IMR-90 (cell line): Measurements from ENCODE around the gene USPL1. TPM values are rescaled to one million over a fixed set of nuclear protein-coding genes. Genes with fewer than 3 reads are reported as not detected.

Experiments
- ATAC-seq: fragments of 200-7000 bp; cut with Tn5 transposase; 2 replicates; pipeline ENCODE4 v1.9.1; 2020; ENCODE audit warnings: low read depth, mild to moderate bottlenecking, moderate library complexity
- BruUV-seq: library from RNA; stranded (reverse); fragments of 400-500 nt; replicated peaks from 2 replicates; lab custom pipeline; 2021; lab: Mats Ljungman, UMichigan
- CTCF ChIA-PET: fragments of 300-600 bp; formaldehyde crosslinking; extraction: SDS; loops from one replicate; lab custom pipeline; 2021; ENCODE audit warnings: antibody characterized with exemption; lab: Yijun Ruan, JAX
- POLR2A ChIA-PET: fragments of 300-600 bp; sonication (Branson Sonifier 250); formaldehyde crosslinking; loops from one replicate; lab custom pipeline; 2022; ENCODE audit warnings: antibody characterized with exemption; ENCODE audit not compliant: unreplicated experiment; lab: Charles Lee
- DNase-seq: peaks from one replicate; pipeline ENCODE4 v3.0.0; 2013
- H2AFZ ChIP-seq: replicated peaks from 2 replicates; pipeline ENCODE3; 2013; ENCODE audit warnings: low read length, mild to moderate bottlenecking; ENCODE audit not compliant: poor library complexity
- H2AK5ac ChIP-seq: 2 replicates; pipeline ENCODE4 v1.6.1; 2013; ENCODE audit warnings: low read depth, low read length, inconsistent platforms
- H2AK9ac ChIP-seq: replicated peaks from 2 replicates; pipeline ENCODE3; 2013; ENCODE audit warnings: mild to moderate bottlenecking, low read depth, low read length, moderate library complexity; ENCODE audit not compliant: poor library complexity
- H2BK120ac ChIP-seq: 2 replicates; pipeline ENCODE4 v1.6.1; 2013; ENCODE audit warnings: low read depth, low read length, inconsistent platforms
- H2BK15ac ChIP-seq: 3 replicates; pipeline ENCODE4 v1.6.1; 2013; ENCODE audit warnings: low read depth, low read length, inconsistent platforms
- H2BK20ac ChIP-seq: 2 replicates; pipeline ENCODE4 v1.6.1; 2013; ENCODE audit warnings: low read depth, mild to moderate bottlenecking, inconsistent platforms, low read length, moderate library complexity
- H2BK5ac ChIP-seq: 2 replicates; pipeline ENCODE4 v1.6.1; 2013; ENCODE audit warnings: mild to moderate bottlenecking, low read depth, low read length, inconsistent platforms; ENCODE audit not compliant: poor library complexity, severe bottlenecking
- H3K14ac ChIP-seq: replicated peaks from 2 replicates; pipeline ENCODE4 v1.6.1; 2013; ENCODE audit warnings: low read depth, low read length, inconsistent platforms
- H3K18ac ChIP-seq: 2 replicates; pipeline ENCODE4 v1.6.1; 2013; ENCODE audit warnings: low read depth, low read length, control low read depth
- H3K23ac ChIP-seq: 2 replicates; pipeline ENCODE4 v1.6.1; 2013; ENCODE audit warnings: low read depth, low read length, inconsistent platforms
- H3K27ac ChIP-seq: 2 replicates; pipeline ENCODE4 v1.5.1; 2013; ENCODE audit warnings: mild to moderate bottlenecking, control low read depth, low read length; ENCODE audit not compliant: insufficient read depth
- H3K27me3 ChIP-seq: 2 replicates; pipeline ENCODE4 v1.6.1; 2013; ENCODE audit warnings: low read length; ENCODE audit not compliant: control insufficient read depth, insufficient read depth
- H3K36me3 ChIP-seq: 2 replicates; pipeline ENCODE4 v1.6.1; 2013; ENCODE audit warnings: low read length, mixed read lengths; ENCODE audit not compliant: control insufficient read depth, insufficient read depth
- H3K4ac ChIP-seq: 2 replicates; pipeline ENCODE4 v1.6.1; 2013; ENCODE audit warnings: low read depth, low read length, inconsistent platforms
- H3K4me1 ChIP-seq: 2 replicates; pipeline ENCODE4 v1.6.1; 2013; ENCODE audit warnings: low read length, mixed read lengths; ENCODE audit not compliant: control insufficient read depth, insufficient read depth
- H3K4me2 ChIP-seq: 2 replicates; pipeline ENCODE4 v1.6.1; 2013; ENCODE audit warnings: low read depth, mild to moderate bottlenecking, control low read depth, low read length, moderate library complexity
- H3K4me3 ChIP-seq: 2 replicates; pipeline ENCODE4 v1.5.1; 2013; ENCODE audit warnings: low read depth, mild to moderate bottlenecking, control low read depth, low read length, moderate library complexity; ENCODE audit not compliant: insufficient read depth
- H3K56ac ChIP-seq: 2 replicates; pipeline ENCODE4 v1.6.1; 2013; ENCODE audit warnings: low read length, inconsistent platforms; ENCODE audit not compliant: insufficient read depth; ENCODE audit errors: extremely low read depth
- H3K79me1 ChIP-seq, 2 experiments: 2 replicates each; pipeline ENCODE4 v1.6.1; 2013; ENCODE audit warnings: low read length in 2 of 2, inconsistent platforms in 1 of 2, low read depth in 1 of 2
- H3K9ac ChIP-seq: 2 replicates; pipeline ENCODE4 v1.6.1; 2013; ENCODE audit warnings: low read depth, low read length, control low read depth
- H3K9me1 ChIP-seq: 2 replicates; pipeline ENCODE4 v1.6.1; 2013; ENCODE audit warnings: low read length, inconsistent platforms; ENCODE audit not compliant: insufficient read depth
- H3K9me3 ChIP-seq: 2 replicates; pipeline ENCODE4 v1.6.1; 2013; ENCODE audit warnings: low read length; ENCODE audit not compliant: control insufficient read depth, insufficient read depth
- H4K20me1 ChIP-seq: 2 replicates; pipeline ENCODE4 v1.6.1; 2013; ENCODE audit warnings: low read length, inconsistent platforms; ENCODE audit not compliant: insufficient read depth
- H4K5ac ChIP-seq: 2 replicates; pipeline ENCODE4 v1.6.1; 2013; ENCODE audit warnings: mild to moderate bottlenecking, low read depth, low read length, control low read depth
- H4K8ac ChIP-seq, 2 experiments: 2 replicates each; pipeline ENCODE4 v1.6.1; 2013; ENCODE audit warnings: low read depth in 2 of 2, low read length in 2 of 2, control low read depth in 1 of 2, inconsistent platforms in 1 of 2
- H4K91ac ChIP-seq: 2 replicates; pipeline ENCODE4 v1.6.1; 2013; ENCODE audit warnings: low read depth, low read length, inconsistent platforms; ENCODE audit not compliant: insufficient read depth
- BHLHE40 ChIP-seq: fragments of 150-350 bp; IDR thresholded peaks from 2 replicates; pipeline ENCODE4 v1.6.1; 2016; ENCODE audit warnings: mild to moderate bottlenecking, low read depth, low read length
- CEBPB ChIP-seq: IDR thresholded peaks from 2 replicates; pipeline ENCODE4 v1.6.1; 2012; ENCODE audit warnings: low read depth, low read length, improper control_type of control experiment
- CHD1 ChIP-seq: IDR thresholded peaks from 2 replicates; pipeline ENCODE4 v1.6.1; 2012; ENCODE audit warnings: low read depth, low read length, improper control_type of control experiment
- FOS ChIP-seq: fragments of 150-350 bp; IDR thresholded peaks from 2 replicates; pipeline ENCODE4 v1.6.1; 2016; ENCODE audit warnings: low read depth, low read length
- MAZ ChIP-seq: IDR thresholded peaks from 2 replicates; pipeline ENCODE4 v1.6.1; 2012; ENCODE audit warnings: low read depth, mild to moderate bottlenecking, low read length, improper control_type of control experiment, moderate library complexity, borderline replicate concordance
- NFE2L2 ChIP-seq: fragments of 150-350 bp; IDR thresholded peaks from 2 replicates; pipeline ENCODE4 v1.6.1; 2016; ENCODE audit warnings: low read depth, mild to moderate bottlenecking, low read length
- POLR2A ChIP-seq: IDR thresholded peaks from 2 replicates; pipeline ENCODE4 v1.6.1; 2012; ENCODE audit warnings: mild to moderate bottlenecking, low read depth, low read length
- RAD21 ChIP-seq: IDR thresholded peaks from 2 replicates; pipeline ENCODE4 v1.6.1; 2012; ENCODE audit warnings: low read length, improper control_type of control experiment
- RCOR1 ChIP-seq: IDR thresholded peaks from 2 replicates; pipeline ENCODE4 v1.6.1; 2012; ENCODE audit warnings: mild to moderate bottlenecking, low read length, improper control_type of control experiment; ENCODE audit not compliant: insufficient replicate concordance
- RFX5 ChIP-seq: IDR thresholded peaks from 2 replicates; pipeline ENCODE4 v1.8.0; 2012; ENCODE audit warnings: low read depth, mild to moderate bottlenecking, low read length, moderate library complexity
- SMC3 ChIP-seq: fragments of 150-350 bp; IDR thresholded peaks from 2 replicates; pipeline ENCODE4 v1.6.1; 2016; ENCODE audit warnings: low read depth, mild to moderate bottlenecking, antibody characterized with exemption, low read length, moderate library complexity
- USF2 ChIP-seq: fragments of 150-350 bp; IDR thresholded peaks from 2 replicates; pipeline ENCODE4 v1.6.1; 2017; ENCODE audit warnings: mild to moderate bottlenecking, antibody characterized with exemption, low read length, low read depth
- WGBS, 2 experiments: methylation state at CpG; one replicate each; pipeline versions ENCODE4 v1.1.5 to v1.1.7; 2013; ENCODE audit warnings: missing lambda C conversion rate in 2 of 2; ENCODE audit not compliant: insufficient read length in 1 of 2; ENCODE audit errors: extremely low coverage in 2 of 2; 5-methylcytosine and 5-hydroxymethylcytosine counted together
- dilution Hi-C: fragments of 300-500 bp; cut with HindIII; formaldehyde crosslinking; loops from one replicate; pipeline ENCODE4 v1.14.3; 2018; ENCODE audit warnings: low sequenced_read_pairs; ENCODE audit not compliant: unreplicated experiment
- in situ Hi-C: fragments of 300-500 bp; cut with MboI; formaldehyde crosslinking; loops from 3 replicates; pipeline ENCODE4 v1.14.3; 2019; ENCODE audit warnings: low sequenced_read_pairs, inconsistent platforms, mixed read lengths
- intact Hi-C: fragments of 100-400 bp; cut with micrococcal nuclease; formaldehyde crosslinking; loops from 2 replicates; pipeline ENCODE4 v1.10.0; 2022
- polyA plus RNA-seq, 3 experiments: library from polyadenylated mRNA; depleted of rRNA; stranded (reverse); fragments of >200 nt; gene quantifications; 2 replicates each; pipeline ENCODE4 v1.2.3, GENCODE V29; 2012; ENCODE audit warnings: low replicate concordance in 1 of 3
- total RNA-seq: library from RNA; depleted of rRNA; stranded (reverse); fragments of >200 nt; gene quantifications from 2 replicates; pipeline ENCODE4 v1.2.3, GENCODE V29; 2012
- TF ChIP-seq, protein P1 (sequence below): fragments of 150-350 bp; IDR thresholded peaks from 2 replicates; pipeline ENCODE4 v1.6.1; 2016; ENCODE audit warnings: low read depth, mild to moderate bottlenecking, low read length, moderate library complexity, borderline replicate concordance

USPL1 gene
- total and polyA plus RNA-seq, 2 of the 4 experiments (the other 2 are of a cell fraction): 12.1 to 15.4 TPM

DNA sequence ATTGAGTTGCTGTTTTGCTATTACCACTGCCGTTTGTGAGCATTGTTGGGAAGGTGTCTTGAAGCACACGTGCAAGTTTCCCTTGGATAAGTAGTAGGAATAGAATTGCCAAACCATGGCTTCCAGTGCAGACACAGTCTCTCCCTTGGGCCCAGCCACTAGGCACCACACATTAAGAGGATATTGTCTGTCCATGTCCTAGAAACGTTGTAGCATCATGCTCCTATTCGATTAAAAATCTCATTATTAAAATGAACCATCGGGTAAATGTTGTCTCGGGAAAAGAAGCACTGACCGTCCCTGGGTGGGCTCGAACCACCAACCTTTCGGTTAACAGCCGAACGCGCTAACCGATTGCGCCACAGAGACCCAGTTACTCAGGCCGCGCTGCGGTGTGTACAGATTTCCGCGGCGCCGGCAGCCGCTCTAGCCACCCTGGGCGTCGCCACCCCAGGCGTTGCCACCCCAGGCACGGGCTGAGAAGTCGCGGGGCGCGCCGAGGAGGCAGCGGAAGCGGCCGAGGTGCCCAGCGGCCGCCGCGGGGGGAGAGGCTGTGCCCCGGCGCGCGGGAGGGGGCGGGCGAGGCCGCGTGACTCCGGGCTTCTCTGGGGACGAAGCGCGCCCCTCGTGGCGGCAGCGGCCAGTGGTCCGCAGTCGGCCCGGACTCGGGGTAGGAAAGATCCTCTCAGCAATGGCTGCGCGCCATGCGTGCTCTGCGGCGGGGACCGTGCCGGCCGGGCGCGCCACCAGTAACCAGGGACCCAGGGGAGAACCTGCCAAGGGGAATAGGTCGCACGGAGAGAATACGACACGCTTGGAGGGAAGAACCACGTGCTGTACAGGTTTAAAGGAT, 56.2 kb downstream of the USPL1 start:
- Histone ChIP-seq H4K20me1 (no peaks in the 10 kb centered on the region), H3K18ac (peak overlapping the region; percentile 42), H3K36me3 (no peaks in the 10 kb centered on the region), H3K4me3 (peak overlapping the region; percentile 58), H4K5ac (peak overlapping the region; percentile 38), H3K9ac (peak overlapping the region; percentile 11), H3K9me1 (0 out of 2 replicates have a peak, but pooled peaks cover 3% of the 10 kb centered on the region), H3K56ac (peak overlapping the region; percentile 27), H4K91ac (peak overlapping the region; percentile 61), H4K8ac (peak overlapping the region; percentile 21 to 87; a peak in 3 of 4 replicates), H2AK9ac (peak overlapping the region; percentile 44), H2BK15ac (peak overlapping the region; percentile 39; the same call in 2 of the 3 replicates), H2BK5ac (peak overlapping the region; percentile 76), H3K27me3 (no peaks in the 10 kb centered on the region), H3K23ac (peak overlapping the region; percentile 31; the same call in 1 of the 2 replicates), H3K9me3 (no peaks in the 10 kb centered on the region), H2BK120ac (peak overlapping the region; percentile 93), H2AK5ac (peak overlapping the region; percentile 41; the same call in 1 of the 2 replicates), H3K4me1 (peaks cover 2% of the 10 kb centered on the region), H3K4me2 (peak overlapping the region; percentile 90), H3K27ac (peak overlapping the region; percentile 42), H2BK20ac (peak overlapping the region; percentile 77), H3K14ac (peak overlapping the region; percentile 87), H3K4ac (peak overlapping the region; percentile 77), H3K79me1 (no peaks in the 10 kb centered on the region), H2AFZ (peak overlapping the region; percentile 96)
- no TSS peak for BruUV-seq
- CTCF ChIA-PET: no interaction called here
- peak; percentile 91 for ATAC-seq
- WGBS, 2 experiments: 1% methylated on average over 48 of the region's 72 CpGs; no CpG with 5 or more reads in 1 of the 2 experiments
- DNase-seq: peak; percentile 89
- dilution Hi-C loops: no loop called here
- intact Hi-C loops: loop anchor here (5.0 to 10.0 kb wide), 2 partner anchors 193 to 341 kb away; no protein-coding TSS in a partner anchor
- POLR2A ChIA-PET: no interaction called here
- in situ Hi-C loops: loop anchor here (10.0 kb wide), 1 partner anchor 191 kb away; no protein-coding TSS in a partner anchor
- TF ChIP-seq NFE2L2 (no peak), FOS (peak; percentile 88), RFX5 (no peak), RCOR1 (no peak), POLR2A (no peak), CEBPB (peak; percentile 90), RAD21 (peak; percentile 60), SMC3 (peak; percentile 52), CHD1 (no peak), MAZ (peak; percentile 72; the same call in 1 of the 2 replicates), USF2 (peak; percentile 66), BHLHE40 (peak; percentile 93)
- TF ChIP-seq, protein P1, sequence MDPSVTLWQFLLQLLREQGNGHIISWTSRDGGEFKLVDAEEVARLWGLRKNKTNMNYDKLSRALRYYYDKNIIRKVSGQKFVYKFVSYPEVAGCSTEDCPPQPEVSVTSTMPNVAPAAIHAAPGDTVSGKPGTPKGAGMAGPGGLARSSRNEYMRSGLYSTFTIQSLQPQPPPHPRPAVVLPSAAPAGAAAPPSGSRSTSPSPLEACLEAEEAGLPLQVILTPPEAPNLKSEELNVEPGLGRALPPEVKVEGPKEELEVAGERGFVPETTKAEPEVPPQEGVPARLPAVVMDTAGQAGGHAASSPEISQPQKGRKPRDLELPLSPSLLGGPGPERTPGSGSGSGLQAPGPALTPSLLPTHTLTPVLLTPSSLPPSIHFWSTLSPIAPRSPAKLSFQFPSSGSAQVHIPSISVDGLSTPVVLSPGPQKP: no peak
